Measurements from ENCODE around the gene ASCC2.
"Not testable (repeated sequence)": the region's sequence is repeated elsewhere in the genome, so short reads cannot be mapped to it uniquely, and the experiment has no call there.

The ASCC2 gene

GRCh38 chr22:29837741-29838598 is at the start of gene ASCC2:
Gene ASCC2 (minus strand): TSS chr22:29838274. CDS start chr22:29832325, 5,949 bp downstream.
- DNase-seq (ENCODE audit: low read depth), result peak; percentile 97

- DNase-seq (ENCODE audit: low read depth), result no peak
Observed at GRCh38 chr22:29887358-29887757, 49.3 kb upstream of the ASCC2 start.

DNA sequence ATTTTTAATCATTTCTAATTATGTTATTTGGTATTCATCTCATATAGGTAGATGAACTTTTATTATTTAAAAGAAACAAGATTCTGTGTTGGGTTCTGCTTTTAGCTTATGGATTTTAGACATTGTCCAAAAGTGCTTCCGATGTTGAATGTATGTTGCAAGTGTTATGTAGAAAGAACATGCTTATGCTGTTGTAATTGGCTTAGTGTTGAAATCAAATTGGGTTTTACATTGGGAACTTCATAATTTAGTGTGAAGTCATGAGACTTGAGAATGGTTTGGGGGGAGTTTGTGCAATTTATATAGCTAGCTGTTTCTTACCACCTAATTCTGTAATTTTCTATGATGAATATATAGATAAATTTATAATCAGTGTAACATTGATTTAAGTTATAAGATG is 48.5 kb upstream of the ASCC2 start:
- no peak for DNase-seq (ENCODE audit: low read depth)

DNA sequence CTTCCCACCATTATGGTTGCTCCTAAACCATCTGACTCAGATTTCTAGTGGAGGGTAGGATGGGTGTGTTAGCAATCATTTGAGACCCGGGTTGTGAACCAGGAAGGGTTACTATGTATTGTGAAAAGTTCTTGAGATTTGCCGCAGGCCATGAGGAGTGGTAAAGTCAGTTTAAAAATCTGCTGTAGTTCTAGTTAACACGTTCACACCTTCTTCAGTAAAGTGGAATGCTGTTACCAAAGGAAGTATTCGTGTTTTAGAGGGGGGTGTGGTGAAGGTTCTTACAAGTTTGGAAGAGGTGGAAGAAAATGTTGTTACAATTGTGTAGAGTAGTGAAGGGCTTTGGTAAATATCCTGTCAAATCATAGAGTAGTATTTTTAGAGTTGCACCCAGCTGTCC is 47.5 kb upstream of the ASCC2 start:
- no peak for DNase-seq (ENCODE audit: low read depth)

DNA sequence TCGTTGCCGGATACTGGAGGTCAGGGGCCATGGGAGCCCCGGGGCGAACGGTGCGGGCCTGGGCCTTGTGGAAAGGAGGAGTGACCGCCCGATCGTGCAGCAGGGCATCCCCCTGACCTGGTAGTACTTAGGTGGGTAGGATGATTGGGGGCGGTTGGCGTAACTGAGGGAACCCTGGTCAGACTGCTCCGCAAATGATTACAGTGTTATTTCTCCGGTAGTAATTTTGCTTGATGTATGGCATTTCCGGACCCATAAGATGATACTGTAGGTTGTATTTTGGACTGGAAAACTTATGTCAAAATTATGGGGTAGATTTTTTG is 45.7 kb upstream of the ASCC2 start:
- DNase-seq (ENCODE audit: low read depth), result no peak

DNA sequence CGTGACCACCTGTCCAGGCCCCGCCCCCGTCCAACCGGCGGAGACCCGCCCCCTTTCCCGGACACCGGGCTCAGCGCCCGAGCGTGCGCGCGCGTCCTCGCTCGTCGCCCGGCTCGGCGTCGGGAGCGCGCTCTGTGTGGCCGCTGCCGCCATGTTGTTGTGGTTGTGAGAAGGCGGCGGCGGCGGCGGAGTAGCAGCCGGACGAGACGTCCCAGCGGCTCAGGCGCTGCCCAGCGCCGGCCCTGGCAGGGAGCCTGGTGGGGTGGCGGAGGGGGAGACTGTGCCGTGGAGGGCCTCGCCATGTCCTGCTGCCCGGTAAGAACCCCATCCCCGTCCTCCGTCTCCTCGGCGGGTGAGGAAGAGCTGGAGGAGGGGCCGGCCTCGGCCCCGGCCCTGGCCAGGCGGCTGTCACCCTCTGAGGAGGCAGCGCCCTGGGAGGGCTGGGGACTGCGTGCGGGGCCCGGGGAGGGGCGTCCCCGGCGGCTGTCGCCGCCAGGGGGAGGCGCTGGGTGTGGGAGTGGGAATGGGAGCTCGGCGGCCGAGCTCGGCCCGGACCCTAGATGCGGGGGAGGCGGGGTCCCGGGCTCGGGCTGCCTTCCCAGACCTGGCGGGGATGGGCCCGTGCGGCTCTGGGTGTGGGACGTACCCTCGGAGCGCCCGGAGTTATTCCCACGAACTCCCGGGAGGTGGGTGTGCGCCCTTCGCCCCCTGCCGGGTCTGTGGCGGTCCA is 45.1 kb upstream of the ASCC2 start, which contains the start of gene MTMR3:
Gene MTMR3 (plus strand): TSS at position 130 of the 730 bp plus-strand sequence. CDS start 87,886 bp downstream, outside the sequence.
- DNase-seq (ENCODE audit: low read depth), result peak; percentile 73

GRCh38 chr22:29882716-29883044 is 44.6 kb upstream of the ASCC2 start:
- no peak for DNase-seq (ENCODE audit: low read depth)

DNA sequence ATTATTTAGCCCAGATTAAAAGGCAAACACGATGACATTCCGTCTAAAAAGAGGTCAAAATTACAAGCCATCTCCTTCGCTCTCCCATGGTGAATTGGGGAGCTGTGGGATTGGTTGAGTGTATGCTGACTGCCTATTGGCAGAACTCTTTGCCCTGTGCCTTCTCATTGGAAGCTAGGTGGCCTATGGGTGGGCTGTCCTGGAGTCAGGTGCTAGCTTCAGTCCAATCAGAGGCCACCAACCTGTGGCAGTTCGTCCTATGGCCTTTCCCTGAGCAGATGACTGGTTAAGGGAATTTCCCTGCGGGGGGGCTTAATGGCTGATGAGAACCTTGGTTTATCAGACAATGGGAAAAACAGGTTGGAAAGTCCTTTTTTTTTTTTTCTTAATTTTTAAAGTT is 41.7 kb upstream of the ASCC2 start:
- no peak for DNase-seq (ENCODE audit: low read depth)

- no peak for DNase-seq (ENCODE audit: low read depth)
Observed at GRCh38 chr22:29877620-29878019, 39.5 kb upstream of the ASCC2 start.

DNA sequence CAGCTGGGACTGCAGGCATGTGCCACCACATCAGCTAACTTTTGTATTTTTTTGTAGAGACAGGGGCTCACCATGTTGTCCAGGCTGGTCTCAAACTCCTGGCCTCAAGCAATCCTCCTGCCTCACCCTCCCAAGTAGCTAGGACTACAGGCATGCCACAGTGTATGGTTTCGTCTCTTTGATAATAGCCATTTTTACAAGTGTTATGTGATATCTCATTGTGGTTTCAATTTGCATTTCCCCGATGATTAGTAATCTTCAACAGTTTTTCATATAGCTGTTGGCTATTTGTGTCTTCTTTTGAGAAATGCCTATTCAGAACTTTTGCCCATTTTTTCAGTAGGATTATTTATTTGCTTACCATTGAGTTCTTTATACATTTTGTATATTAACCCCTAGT is 35.9 kb upstream of the ASCC2 start:
- DNase-seq (ENCODE audit: low read depth), result no peak

DNA sequence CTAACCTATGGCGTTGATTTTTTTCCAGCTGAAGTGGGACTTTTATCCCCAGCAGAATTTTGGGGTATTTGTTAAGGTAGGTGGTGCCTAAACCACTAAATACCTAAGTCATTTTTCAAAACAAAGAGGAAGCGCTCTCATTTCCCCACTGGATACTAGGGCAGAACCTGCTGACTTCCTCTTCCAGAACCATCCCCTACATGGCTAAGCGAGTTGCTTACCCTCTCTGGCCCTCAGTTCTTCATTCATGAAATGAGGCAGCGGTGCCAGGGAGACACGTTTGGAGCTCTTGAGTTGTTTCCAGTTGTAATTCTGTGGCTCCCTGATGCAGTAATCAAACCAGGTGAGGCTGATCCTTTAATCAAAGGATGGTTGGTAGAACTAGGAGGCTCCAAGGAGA is 34.9 kb upstream of the ASCC2 start:
- DNase-seq (ENCODE audit: low read depth), result no peak

DNA sequence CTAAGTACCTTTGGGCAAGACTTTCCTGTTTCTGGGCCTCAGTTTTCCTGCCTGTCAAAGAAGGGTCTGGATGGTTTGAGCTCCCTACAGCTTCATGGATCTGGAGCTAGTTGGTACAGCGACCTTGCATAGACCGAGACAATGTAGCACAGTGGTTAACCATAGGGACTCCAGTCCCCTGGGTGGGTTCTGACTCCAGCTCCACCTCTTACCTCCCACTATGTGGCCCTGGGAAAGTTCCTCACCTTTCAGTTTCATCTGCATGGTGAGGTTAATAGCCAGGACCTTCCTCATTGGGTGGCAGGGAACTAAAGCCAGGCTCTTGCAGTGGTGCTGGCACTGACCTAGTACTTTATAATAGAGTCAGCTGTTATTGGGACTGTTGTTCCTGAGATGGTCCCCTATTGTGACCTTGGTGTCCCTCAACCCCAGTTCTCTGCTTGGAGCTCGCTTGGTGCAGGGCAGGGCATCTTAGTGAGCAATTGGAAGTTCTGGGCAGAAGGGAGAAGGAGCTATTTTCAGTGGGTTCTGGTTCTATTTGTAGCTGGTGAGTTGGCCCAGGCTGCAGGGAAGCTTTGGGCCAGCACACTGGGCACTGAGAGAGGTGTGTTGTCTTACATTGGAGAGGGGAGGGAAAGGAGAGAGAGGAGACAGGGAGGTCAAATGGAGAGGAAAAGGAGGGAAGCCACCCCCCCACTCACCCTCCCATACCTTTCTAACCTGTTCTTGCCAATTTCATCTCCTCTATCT is 34.2 kb upstream of the ASCC2 start:
- DNase-seq (ENCODE audit: low read depth), result no peak

GRCh38 chr22:29871684-29872083 is 33.6 kb upstream of the ASCC2 start:
- DNase-seq (ENCODE audit: low read depth), result no peak

- no peak for DNase-seq (ENCODE audit: low read depth)
Observed at GRCh38 chr22:29870574-29870973, 32.5 kb upstream of the ASCC2 start.

DNA sequence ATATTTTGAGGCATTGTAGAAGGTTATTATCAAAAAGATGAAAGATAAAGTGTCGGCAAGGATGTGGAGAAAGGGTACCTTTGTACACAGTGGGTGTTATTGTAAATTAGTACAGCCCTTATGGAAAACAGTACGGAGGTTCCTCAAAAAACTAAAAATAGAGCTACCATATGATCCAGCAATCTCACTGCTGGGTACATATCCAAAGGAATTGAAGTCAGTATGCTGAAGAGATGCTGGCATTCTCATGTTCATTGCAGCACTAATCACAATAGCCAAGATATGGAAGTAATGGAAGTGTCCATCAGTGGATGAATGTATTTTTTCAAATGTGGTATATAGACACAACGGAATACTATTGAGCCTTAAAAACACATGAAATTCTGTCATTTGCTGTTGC is 29.8 kb upstream of the ASCC2 start:
- DNase-seq (ENCODE audit: low read depth), result no peak

- no peak for DNase-seq (ENCODE audit: low read depth)
Observed at GRCh38 chr22:29867260-29867659, 29.2 kb upstream of the ASCC2 start.

GRCh38 chr22:29865572-29865971 is 27.5 kb upstream of the ASCC2 start:
- not testable (repeated sequence) for DNase-seq (ENCODE audit: low read depth)

- no peak for DNase-seq (ENCODE audit: low read depth)
Observed at GRCh38 chr22:29861672-29862297, 23.7 kb upstream of the ASCC2 start.

GRCh38 chr22:29860006-29860766 is 22.1 kb upstream of the ASCC2 start:
- DNase-seq (ENCODE audit: low read depth), result no peak

DNA sequence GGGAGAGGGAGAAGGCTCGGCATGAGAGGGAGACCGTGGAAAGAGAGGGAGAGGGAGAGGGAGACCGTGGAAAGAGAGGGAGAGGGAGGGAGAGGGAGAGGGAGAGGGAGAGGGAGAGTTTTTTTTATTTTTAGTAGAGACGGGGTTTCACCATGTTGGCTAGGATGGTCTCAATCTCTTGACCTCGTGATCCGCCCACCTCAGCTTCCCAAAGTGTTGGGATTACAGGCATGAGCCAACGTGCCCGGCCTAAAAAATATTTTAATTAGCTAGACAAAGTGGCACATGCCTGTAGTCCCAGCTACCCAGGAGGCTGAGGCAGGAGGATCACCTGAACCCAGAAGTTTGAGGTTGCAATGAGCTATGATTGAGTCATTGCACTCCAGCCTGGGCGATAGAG is 21.0 kb upstream of the ASCC2 start:
- not testable (repeated sequence) for DNase-seq (ENCODE audit: low read depth)

DNA sequence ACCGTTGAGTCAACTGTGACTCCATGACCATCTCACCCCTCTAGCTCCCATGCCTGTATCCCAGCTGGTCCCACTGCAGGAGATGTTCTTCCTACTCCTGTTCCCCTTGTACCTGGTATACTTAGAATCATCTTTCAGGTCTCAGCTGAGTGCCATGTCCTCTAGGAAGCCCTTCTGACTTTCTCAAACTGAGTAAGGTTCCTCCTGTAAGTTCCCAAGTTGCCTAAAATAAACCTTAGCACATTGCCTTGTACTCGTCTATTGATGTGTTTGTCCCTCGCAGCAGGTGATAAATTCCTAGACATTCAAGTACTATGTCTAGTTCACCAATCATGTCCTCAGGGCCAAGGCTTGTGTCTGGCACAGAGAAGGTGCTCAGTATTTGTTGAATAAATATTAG is 18.4 kb upstream of the ASCC2 start:
- DNase-seq (ENCODE audit: low read depth), result no peak

All from CMK (cell line).